IPS-11a (cell line): ENCODE measurements around the gene MED25.

Experiments used
- H3K4me3 ChIP-seq: one replicate; pipeline ENCODE4 v1.5.1; 2013; ENCODE audit warnings: low read depth, low read length, control low read depth

The MED25 gene

DNA sequence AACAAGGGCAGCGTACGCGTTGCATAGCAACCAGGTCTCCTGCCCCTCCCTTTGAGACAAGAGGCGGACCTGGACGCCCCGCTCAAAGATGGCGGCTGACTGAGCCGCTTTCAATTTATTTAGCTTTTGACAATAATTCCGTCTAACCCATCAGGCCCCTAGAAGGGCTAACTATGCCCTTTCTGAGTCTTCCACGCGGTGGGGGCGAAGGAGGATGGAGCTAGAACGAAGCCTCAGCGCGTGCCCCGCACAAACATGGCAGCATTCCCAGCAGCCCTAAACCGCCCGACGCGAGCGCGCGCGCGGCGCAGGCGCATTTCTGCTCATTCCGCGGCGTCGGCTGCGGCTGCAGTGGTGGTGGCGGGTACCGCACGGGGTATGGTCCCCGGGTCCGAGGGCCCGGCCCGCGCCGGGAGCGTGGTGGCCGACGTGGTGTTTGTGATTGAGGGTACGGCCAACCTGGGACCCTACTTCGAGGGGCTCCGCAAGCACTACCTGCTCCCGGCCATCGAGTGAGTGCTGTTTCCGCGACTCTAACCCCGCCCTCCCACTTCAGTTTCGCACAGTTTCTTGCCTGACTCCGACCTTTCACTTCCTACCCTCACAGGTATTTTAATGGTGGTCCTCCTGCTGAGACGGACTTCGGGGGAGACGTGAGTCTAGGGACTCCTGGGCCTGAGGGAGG lies at the start of gene MED25:
Gene MED25 (plus strand): TSS at position 326 of the 685 bp plus-strand sequence. CDS start 53 bp downstream, at position 379.
- H3K4me3 ChIP-seq = peak within 1 kb of the TSS; percentile 95

GRCh38 chr19:49770529-49770928 lies 47.6 kb upstream of the MED25 start:
- H3K4me3 ChIP-seq = no peak overlapping the region

DNA sequence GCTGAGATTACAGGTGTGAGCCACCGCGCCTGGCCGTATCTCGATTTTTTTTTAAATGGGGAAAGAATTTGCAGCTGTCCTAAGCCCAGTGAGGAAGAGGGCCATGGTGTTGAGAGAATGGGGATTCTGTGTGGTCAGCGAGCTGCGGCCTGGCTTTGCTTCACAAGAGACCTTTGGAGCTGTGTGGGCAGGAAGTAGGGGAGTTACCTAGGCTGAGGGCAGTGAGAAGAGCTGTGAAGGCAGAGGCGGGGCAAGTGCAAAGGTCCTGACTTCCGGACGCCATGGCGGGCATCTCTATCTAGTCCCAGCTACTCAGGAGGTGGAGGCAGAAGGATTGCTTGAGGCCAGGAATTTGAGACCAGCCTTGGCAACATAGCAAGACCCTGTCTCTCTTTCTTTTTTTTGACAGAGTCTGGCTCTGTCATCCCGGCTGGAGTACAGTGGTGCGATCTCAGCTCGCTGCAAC lies 46.4 kb upstream of the MED25 start:
- H3K4me3 ChIP-seq = no peak overlapping the region

- H3K4me3 ChIP-seq = no peak overlapping the region
Observed at GRCh38 chr19:49772850-49773432, 45.1 kb upstream of the MED25 start.

GRCh38 chr19:49773663-49774350 lies 44.3 kb upstream of the MED25 start:
- H3K4me3 ChIP-seq = no peak overlapping the region

DNA sequence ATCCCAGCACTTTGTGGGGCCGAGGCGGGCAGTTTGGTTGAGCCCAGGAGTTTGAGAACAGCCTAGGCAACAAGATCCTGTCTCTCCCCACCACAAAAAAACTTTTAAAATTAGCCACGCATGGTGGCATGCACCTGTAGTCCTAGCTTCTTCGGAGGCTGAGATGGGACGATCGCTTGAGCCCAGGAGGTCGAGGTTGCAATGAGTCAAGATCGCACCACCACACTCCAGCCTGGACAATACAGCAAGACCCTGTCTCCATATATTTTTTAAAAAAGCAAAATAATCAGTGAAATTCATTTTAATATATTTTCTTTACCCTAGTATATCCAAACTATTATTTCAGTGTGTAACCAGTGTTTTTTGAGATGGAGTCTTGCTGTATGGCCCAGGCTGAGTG lies 43.1 kb upstream of the MED25 start:
- no peak overlapping the region for H3K4me3 ChIP-seq

DNA sequence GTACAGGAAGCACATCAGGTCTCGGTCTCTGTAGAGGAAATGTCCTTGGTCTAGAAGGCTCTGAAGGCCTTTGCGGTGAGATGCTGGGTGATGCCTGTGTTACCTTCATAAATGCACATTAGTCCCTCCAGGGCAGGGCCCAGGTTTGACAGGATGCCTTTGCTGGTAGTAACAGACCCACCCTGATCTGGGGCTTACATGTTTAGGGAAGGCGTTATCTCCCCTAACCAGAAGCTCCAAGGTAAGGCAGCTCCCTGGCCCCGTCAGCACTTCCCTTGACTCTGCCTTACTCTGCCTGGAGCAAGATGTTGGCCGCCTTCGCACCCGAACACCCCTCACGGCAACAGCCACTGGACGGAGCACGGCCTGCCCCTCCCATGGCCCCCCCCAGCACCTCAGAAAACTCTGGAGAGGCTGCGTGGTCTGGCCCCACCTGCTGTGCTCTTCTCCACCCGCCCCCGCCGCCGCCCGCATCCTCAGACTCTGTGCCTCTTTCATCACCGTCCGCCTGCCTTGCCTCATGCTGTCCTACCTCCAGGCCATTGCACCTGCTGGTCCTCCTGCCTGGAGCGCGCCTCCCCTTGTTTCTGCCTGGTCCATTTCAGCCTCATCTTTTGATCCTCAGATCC lies 42.2 kb upstream of the MED25 start:
- H3K4me3 ChIP-seq = no peak overlapping the region

DNA sequence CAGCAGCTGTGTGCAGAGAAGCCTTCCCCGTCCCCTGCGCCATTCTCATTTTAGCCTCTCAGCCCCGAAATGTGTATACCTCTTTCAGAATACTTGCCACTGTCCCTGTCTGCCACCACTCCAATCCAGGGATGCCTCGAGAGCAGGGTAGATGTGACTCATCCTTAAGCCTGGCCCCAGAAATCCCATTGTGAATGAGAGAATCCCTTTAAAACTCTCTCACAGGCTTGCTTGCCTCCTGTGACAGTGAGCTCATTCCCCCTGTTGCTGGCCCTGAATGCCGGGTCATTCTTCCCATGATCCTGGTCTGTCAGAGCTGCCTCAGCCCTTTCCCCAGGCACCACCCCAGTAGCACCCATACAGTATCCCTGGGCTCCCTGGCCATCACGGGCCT lies 41.7 kb upstream of the MED25 start:
- H3K4me3 ChIP-seq = no peak overlapping the region

GRCh38 chr19:49779731-49780555 lies 38.1 kb upstream of the MED25 start:
- no peak overlapping the region for H3K4me3 ChIP-seq

DNA sequence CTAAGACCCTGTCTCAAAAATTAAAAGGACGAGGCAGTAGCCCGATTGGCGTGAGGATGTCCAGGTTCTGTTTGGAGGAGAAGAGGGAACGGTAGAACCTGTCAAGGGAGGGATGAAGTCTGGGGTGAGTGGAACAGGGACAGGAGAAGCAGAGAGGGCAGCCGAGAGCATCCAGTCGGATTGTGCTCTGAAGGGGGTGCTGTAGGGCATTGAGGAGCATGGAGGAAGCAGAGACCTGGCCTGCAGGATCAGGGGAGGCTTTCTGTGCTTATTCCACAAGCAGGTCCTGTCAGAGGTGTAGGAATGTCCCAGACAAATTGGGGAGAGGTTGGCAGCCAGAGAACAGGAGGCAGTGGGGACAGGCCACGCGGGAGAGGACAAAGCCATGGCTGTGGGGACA lies 37.2 kb upstream of the MED25 start:
- no peak overlapping the region for H3K4me3 ChIP-seq

- H3K4me3 ChIP-seq = no peak overlapping the region
Observed at GRCh38 chr19:49781394-49781793, 36.7 kb upstream of the MED25 start.

DNA sequence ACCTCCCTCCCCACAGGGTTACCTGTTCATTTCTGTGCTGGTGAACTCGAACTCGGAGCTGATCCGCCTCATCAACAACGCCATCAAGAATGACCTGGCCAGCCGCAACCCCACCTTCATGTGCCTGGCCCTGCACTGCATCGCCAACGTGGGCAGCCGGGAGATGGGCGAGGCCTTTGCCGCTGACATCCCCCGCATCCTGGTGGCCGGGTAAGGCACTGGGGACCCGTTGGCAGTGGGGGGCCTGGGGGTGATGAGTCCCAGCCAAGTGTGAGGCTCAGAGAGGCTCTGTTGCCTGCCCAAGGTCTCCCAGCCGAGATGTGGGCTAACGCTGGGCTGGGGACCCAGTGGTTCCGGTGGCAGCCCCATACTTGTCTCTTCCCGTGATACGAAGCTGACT lies 35.6 kb upstream of the MED25 start:
- no peak overlapping the region for H3K4me3 ChIP-seq

DNA sequence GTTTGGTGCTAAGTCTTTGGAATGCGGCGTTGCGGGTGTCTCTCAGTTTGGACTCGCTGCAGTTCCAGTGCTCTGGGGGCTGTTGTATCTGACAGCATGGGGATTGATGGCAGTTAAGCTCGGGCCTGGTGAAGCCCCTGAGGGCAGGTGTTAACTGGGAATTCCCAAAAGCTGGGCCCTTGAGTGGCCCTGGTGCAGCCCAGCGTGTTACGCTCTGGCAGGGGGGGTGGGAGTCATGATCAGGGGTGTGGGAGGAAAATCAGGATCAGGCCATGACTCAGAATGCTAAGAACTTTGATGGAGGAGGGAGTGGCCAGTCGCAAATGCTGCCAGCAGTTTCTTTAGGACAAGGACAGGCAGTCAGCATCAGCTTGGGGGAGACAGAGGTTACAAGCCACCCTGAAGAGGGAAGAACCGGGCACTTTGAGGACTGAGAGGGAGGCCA lies 31.7 kb upstream of the MED25 start:
- no peak overlapping the region for H3K4me3 ChIP-seq

DNA sequence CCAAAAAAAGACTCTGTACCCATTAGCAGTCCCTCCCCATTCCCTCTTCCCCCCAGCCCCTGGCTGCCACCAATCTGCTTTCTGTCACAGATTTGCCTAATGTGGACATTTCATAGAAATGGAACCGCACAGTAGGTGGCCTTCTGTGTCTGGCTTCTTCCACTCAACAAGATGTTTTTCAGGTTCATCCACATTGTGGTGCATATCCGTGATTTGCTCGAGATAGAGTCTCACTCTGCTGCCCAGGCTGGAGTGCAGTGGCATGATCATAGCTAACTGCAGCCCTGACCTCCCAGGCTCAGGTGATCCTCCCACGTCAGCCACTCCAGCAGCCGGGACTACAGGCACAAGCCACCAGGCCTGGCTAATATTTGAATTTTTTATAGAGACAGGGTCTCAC lies 30.3 kb upstream of the MED25 start:
- no peak overlapping the region for H3K4me3 ChIP-seq

GRCh38 chr19:49788857-49789256 lies 29.2 kb upstream of the MED25 start:
- H3K4me3 ChIP-seq = no peak overlapping the region

DNA sequence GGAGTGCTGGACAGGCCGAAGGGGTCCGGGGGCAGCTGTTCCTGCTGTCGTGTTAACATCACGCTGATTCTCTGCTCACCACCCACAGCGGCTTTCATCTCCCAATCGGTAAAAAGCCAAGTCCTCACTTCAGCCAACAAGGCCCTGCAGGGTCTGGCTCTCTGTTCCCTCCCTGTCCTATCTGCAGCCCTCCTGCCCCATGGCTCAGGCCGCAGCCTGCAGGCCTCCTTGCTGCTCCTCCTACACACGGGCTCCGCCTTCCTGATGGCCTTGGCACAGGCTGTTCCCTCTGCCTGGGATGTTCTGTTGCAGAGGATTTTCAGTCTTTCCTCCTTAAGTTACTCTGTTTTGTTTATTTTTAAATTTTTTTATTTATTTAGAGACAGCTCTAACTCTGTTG lies 27.2 kb upstream of the MED25 start:
- H3K4me3 ChIP-seq = no peak overlapping the region

DNA sequence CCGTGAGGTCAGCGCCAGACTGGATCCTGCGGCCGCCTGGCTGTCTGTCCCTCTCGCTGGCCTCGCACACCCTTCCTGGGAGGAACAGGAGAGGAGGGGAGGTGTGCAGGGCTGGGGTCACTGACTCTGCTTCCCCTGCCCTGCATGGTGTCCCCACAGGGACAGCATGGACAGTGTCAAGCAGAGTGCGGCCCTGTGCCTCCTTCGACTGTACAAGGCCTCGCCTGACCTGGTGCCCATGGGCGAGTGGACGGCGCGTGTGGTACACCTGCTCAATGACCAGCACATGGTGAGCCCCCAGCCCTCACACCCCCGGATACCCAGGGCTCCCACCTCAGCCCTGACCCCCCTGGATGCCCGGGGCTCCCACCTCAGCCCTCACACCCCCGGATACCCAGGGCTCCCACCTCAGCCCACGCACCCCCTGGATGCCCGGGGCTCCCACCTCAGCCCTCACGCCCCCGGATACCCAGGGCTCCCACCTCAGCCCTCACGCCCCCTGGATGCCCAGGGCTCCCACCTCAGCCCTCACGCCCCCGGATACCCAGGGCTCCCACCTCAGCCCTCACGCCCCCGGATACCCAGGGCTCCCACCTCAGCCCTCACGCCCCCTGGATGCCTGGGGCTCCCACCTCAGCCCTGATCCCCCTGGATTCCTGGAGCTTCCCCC lies 26.2 kb upstream of the MED25 start:
- H3K4me3 ChIP-seq = no peak overlapping the region

GRCh38 chr19:49792829-49793560 lies 25.1 kb upstream of the MED25 start:
- no peak overlapping the region for H3K4me3 ChIP-seq

GRCh38 chr19:49793561-49793840 lies 24.6 kb upstream of the MED25 start:
- no peak overlapping the region for H3K4me3 ChIP-seq

- no peak overlapping the region for H3K4me3 ChIP-seq
Observed at GRCh38 chr19:49795615-49796014, 22.5 kb upstream of the MED25 start.
